GM19438 (cell line): Measurements from ENCODE around the gene UBALD1.

Experiments used
- ATAC-seq: cut with Tn5 transposase; IDR thresholded peaks from one replicate; pipeline ENCODE4 v1.9.1; 2021; ENCODE audit warnings: low read depth; ENCODE audit not compliant: unreplicated experiment

UBALD1 gene

GRCh38 chr16:4617880-4618279, 3.2 kb upstream of the UBALD1 start:
- no peak for ATAC-seq

- peak; percentile 70 for ATAC-seq
Measured at GRCh38 chr16:4616047-4616811, 1.5 kb upstream of the UBALD1 start.

GRCh38 chr16:4615384-4616046, 827 bp upstream of the UBALD1 start:
- no peak for ATAC-seq

- ATAC-seq: no peak
Measured at GRCh38 chr16:4613636-4614570, 785 bp downstream of the UBALD1 start.

GRCh38 chr16:4612977-4613635, 1.6 kb downstream of the UBALD1 start:
- no peak for ATAC-seq

GRCh38 chr16:4612474-4612931, 2.2 kb downstream of the UBALD1 start:
- no peak for ATAC-seq

- no peak for ATAC-seq
Measured at GRCh38 chr16:4611337-4612021, 3.2 kb downstream of the UBALD1 start.

GRCh38 chr16:4610011-4611005, 4.4 kb downstream of the UBALD1 start:
- no peak for ATAC-seq

GRCh38 chr16:4609200-4610010, 5.3 kb downstream of the UBALD1 start:
- ATAC-seq: no peak

- ATAC-seq: no peak
Measured at GRCh38 chr16:4608704-4608980, 6.0 kb downstream of the UBALD1 start.

- no peak for ATAC-seq
Measured at GRCh38 chr16:4607841-4608703, 6.6 kb downstream of the UBALD1 start.

GRCh38 chr16:4606354-4606753, 8.3 kb downstream of the UBALD1 start:
- ATAC-seq: no peak

- no peak for ATAC-seq
Measured at GRCh38 chr16:4604401-4604800, 10.3 kb downstream of the UBALD1 start.

- no peak for ATAC-seq
Measured at GRCh38 chr16:4603624-4604170, 11.0 kb downstream of the UBALD1 start.

GRCh38 chr16:4602331-4602730, 12.4 kb downstream of the UBALD1 start:
- no peak for ATAC-seq

GRCh38 chr16:4601864-4602186, 12.9 kb downstream of the UBALD1 start:
- no peak for ATAC-seq
